Heart left ventricle (tissue), 13 donors: ENCODE data around the gene RLF.

ENCODE experiments used
- CTCF ChIP-seq, 12 donors: fragments of 200-600 bp; sonication (generic) in 4 of 12; IDR thresholded peaks; one replicate each; pipeline versions ENCODE4 v1.5.0 to v1.8.0; 2018 to 2022; ENCODE audit warnings: antibody characterized with exemption in 12 of 12, mild to moderate bottlenecking in 5 of 12
- POLR2A ChIP-seq, 2 donors: fragments of 450-650 bp; IDR thresholded peaks; one replicate each; pipeline ENCODE4 v1.6.1; 2017; ENCODE audit warnings: antibody characterized with exemption in 2 of 2, mild to moderate bottlenecking in 2 of 2, moderate library complexity in 2 of 2
- donor health status: ischemic (EF 13 %, LVEDD 7.1; RV severe dilation, severe dysfunction).
- donor health status: DM: no; HTN: yes; CAD: no.
- donor health status: DM: no; HTN: no; CAD: no.
- donor health status: ischemic (EF 25% LVEDD 6.9; RV normal size, moderate dysfunction).
- donor health status: ischemic (EF 25% LVEDD 5.7; RV mildly dilated, moderate dysfunction).
- donor health status: ischemic (EF 35%, LVEDD 5.7; RV mildly dilated, moderate dysfunction).
- donor health status: nonischemic (EF 11% LVEDD 7.7; RV severe dilation, severe dysfunction).
- donor health status: DM: yes; HTN: yes; CAD: no.
- donor health status: PGD.
- donor health status: ischemic (EF 29% LVEDD 5.4; RV normal size, mild dysfunction).
- donor health status: nonischemic (EF 23%, LVEDD 6.1; RV moderate dilation, normal function).

- TF ChIP-seq POLR2A (IDR thresholded peaks at IDR 0.05) (no peak), CTCF (IDR thresholded peaks at IDR 0.05) (no peak)
Measured at GRCh38 chr1:40218333-40218732, 57.1 kb downstream of the RLF start.
